GM23338 (cell line): ENCODE measurements around the gene NUP54. TPM values are rescaled to one million over a fixed set of nuclear protein-coding genes. Genes with fewer than 3 reads are reported as not detected.

Source experiments
- ATAC-seq: fragments of 200-7000 bp; cut with Tn5 transposase; 3 replicates; pipeline ENCODE4 v1.9.1; 2020
- DNase-seq: peaks from one replicate; pipeline ENCODE4 v3.0.0-alpha.2; 2015; ENCODE audit warnings: low spot score
- H2AFZ ChIP-seq: fragments of 200-600 bp; sonication (generic); 2 replicates; pipeline ENCODE4 v1.8.0; 2016; ENCODE audit warnings: antibody characterized with exemption, mild to moderate bottlenecking, moderate library complexity
- H3F3A ChIP-seq: fragments of 200-600 bp; sonication (generic); replicated peaks from 2 replicates; pipeline ENCODE4 v1.8.0; 2017; ENCODE audit warnings: antibody characterized with exemption, mixed run types, low read depth
- H3K27ac ChIP-seq: fragments of 200-600 bp; sonication (generic); 2 replicates; pipeline ENCODE4 v1.6.1; 2016; ENCODE audit warnings: low read depth
- H3K27me3 ChIP-seq: fragments of 200-600 bp; sonication (generic); 2 replicates; pipeline ENCODE4 v1.8.0; 2016; ENCODE audit warnings: mild to moderate bottlenecking, mixed run types, moderate library complexity; ENCODE audit not compliant: insufficient read depth
- H3K36me3 ChIP-seq: fragments of 200-600 bp; sonication (generic); 2 replicates; pipeline ENCODE4 v1.8.0; 2016; ENCODE audit warnings: mild to moderate bottlenecking; ENCODE audit not compliant: insufficient read depth
- H3K4me1 ChIP-seq: fragments of 200-600 bp; sonication (generic); 2 replicates; pipeline ENCODE4 v1.8.0; 2016; ENCODE audit warnings: mild to moderate bottlenecking, moderate library complexity; ENCODE audit not compliant: insufficient read depth
- H3K4me2 ChIP-seq: fragments of 200-600 bp; sonication (generic); 2 replicates; pipeline ENCODE4 v1.7.1; 2017; ENCODE audit warnings: mixed run types
- H3K4me3 ChIP-seq: fragments of 200-600 bp; sonication (generic); 2 replicates; pipeline ENCODE4 v1.6.1; 2016; ENCODE audit warnings: mixed run types
- H3K79me2 ChIP-seq: fragments of 200-600 bp; sonication (generic); replicated peaks from 2 replicates; pipeline ENCODE4 v1.8.0; 2017; ENCODE audit warnings: mild to moderate bottlenecking; ENCODE audit not compliant: insufficient read depth
- H3K9me2 ChIP-seq: fragments of 200-600 bp; sonication (generic); 2 replicates; pipeline ENCODE4 v1.8.0; 2017; ENCODE audit not compliant: insufficient read depth
- H4K20me1 ChIP-seq: fragments of 200-600 bp; sonication (generic); replicated peaks from 2 replicates; pipeline ENCODE4 v1.8.0; 2017; ENCODE audit warnings: mild to moderate bottlenecking; ENCODE audit not compliant: insufficient read depth
- H3K27ac Mint-ChIP-seq: 2 replicates; pipeline ENCODE4 v1.8.0; 2020; ENCODE audit warnings: inconsistent platforms, mild to moderate bottlenecking, moderate library complexity, mixed read lengths
- H3K27me3 Mint-ChIP-seq: 3 replicates; pipeline ENCODE4 v1.8.0; 2022; ENCODE audit warnings: low read depth, mild to moderate bottlenecking, moderate library complexity, mixed read lengths, inconsistent platforms; ENCODE audit not compliant: insufficient read depth, poor library complexity
- H3K36me3 Mint-ChIP-seq: 3 replicates; pipeline ENCODE4 v1.8.0; 2021; ENCODE audit warnings: low read depth, mild to moderate bottlenecking, inconsistent platforms, moderate library complexity, mixed read lengths
- H3K4me1 Mint-ChIP-seq: 3 replicates; pipeline ENCODE4 v1.8.0; 2020; ENCODE audit warnings: mild to moderate bottlenecking, inconsistent platforms, mixed read lengths
- H3K4me3 Mint-ChIP-seq: 3 replicates; pipeline ENCODE4 v1.8.0; 2021; ENCODE audit warnings: moderate library complexity, mild to moderate bottlenecking, inconsistent platforms, mixed read lengths
- H3K9me3 Mint-ChIP-seq: 3 replicates; pipeline ENCODE4 v1.8.0; 2020; ENCODE audit warnings: moderate library complexity, mild to moderate bottlenecking, inconsistent platforms, mixed read lengths
- CREB1 ChIP-seq: fragments of 250-450 bp; sonication (Bioruptor Pico); IDR thresholded peaks from 2 replicates; pipeline ENCODE4 v1.5.0; 2020; ENCODE audit warnings: low read depth, mild to moderate bottlenecking, moderate library complexity
- ETS1 ChIP-seq: IDR thresholded peaks from 2 replicates; pipeline ENCODE4 v1.6.1; 2016; ENCODE audit warnings: antibody characterized with exemption
- EZH2 ChIP-seq: fragments of 200-600 bp; sonication (generic); IDR thresholded peaks from one replicate; pipeline ENCODE4 v1.8.0; 2017; ENCODE audit warnings: antibody characterized with exemption, mild to moderate bottlenecking, low read depth; ENCODE audit not compliant: unreplicated experiment
- EZH2phosphoT487 ChIP-seq: fragments of 200-600 bp; sonication (generic); IDR thresholded peaks from one replicate; pipeline ENCODE4 v1.8.1; 2018; ENCODE audit warnings: antibody characterized with exemption; ENCODE audit not compliant: unreplicated experiment
- POLR2AphosphoS5 ChIP-seq: IDR thresholded peaks from 2 replicates; pipeline ENCODE4 v1.6.1; 2016; ENCODE audit warnings: antibody characterized with exemption, low read depth
- STAT1 ChIP-seq: IDR thresholded peaks from one replicate; pipeline ENCODE4 v1.6.1; 2016; ENCODE audit warnings: antibody characterized with exemption; ENCODE audit not compliant: unreplicated experiment
- ZNF114 ChIP-seq: fragments of 250-450 bp; sonication (Bioruptor Pico); IDR thresholded peaks from 2 replicates; pipeline ENCODE4 v1.5.0; 2020; ENCODE audit warnings: mild to moderate bottlenecking, moderate library complexity
- ZNF331 ChIP-seq: fragments of 250-450 bp; sonication (Bioruptor Pico); IDR thresholded peaks from 2 replicates; pipeline ENCODE4 v1.5.0; 2020; ENCODE audit warnings: low read depth, mild to moderate bottlenecking, moderate library complexity
- polyA plus RNA-seq: library from polyadenylated mRNA; unstranded; fragments of >200 nt; fragmentation: Nextera tagmentation; extraction: Ambion mirVana; gene quantifications from 2 replicates; pipeline ENCODE4 v1.2.1, GENCODE V29; 2016
- total RNA-seq: library from RNA; depleted of rRNA; stranded (reverse); fragments of >200 nt; shearing (Covaris generic); gene quantifications from 2 replicates; pipeline ENCODE4 v1.2.3, GENCODE V29; 2014
- TF ChIP-seq, protein P1 (sequence below): IDR thresholded peaks from one replicate; pipeline ENCODE4 v1.6.1; 2018; ENCODE audit warnings: antibody characterized with exemption; ENCODE audit not compliant: unreplicated experiment
- TF ChIP-seq, protein P2 (sequence below): fragments of 250-450 bp; sonication (Bioruptor Pico); IDR thresholded peaks from 2 replicates; pipeline ENCODE4 v1.5.0; 2020; ENCODE audit warnings: mild to moderate bottlenecking, moderate library complexity

The NUP54 gene
- total and polyA plus RNA-seq, 2 experiments from 2014 or later: 97.8 to 118 TPM

DNA sequence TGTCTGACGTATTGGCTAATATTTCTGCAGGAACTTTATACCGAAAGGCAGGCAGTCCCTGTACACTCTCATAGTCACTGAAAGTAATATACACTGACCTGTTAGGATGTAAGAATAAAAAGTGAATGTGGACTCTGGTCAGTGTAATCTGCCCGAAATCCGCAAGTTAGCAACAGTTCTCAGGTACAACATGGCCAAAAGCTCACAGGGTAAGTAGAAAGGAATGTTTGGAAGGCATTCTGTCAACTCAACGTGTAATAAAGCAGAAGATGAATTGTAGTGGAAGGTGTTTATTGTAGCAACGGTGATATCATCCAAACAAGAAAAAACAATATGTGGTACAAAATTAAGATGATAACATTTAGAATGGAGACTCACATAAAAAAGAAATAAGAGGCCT lies 26.0 kb upstream of the NUP54 start:
- Mint-ChIP-seq H3K36me3 (peaks cover 8% of the 10 kb centered on the region; the same call in 2 of the 3 replicates), H3K27me3 (no peaks in the 10 kb centered on the region), H3K9me3 (no peaks in the 10 kb centered on the region), H3K4me1 (no peaks in the 10 kb centered on the region), H3K27ac (no peak overlapping the region), H3K4me3 (no peak overlapping the region)
- Histone ChIP-seq H3F3A (0 out of 2 replicates have a peak, but pooled peaks cover 2% of the 10 kb centered on the region), H3K36me3 (no peaks in the 10 kb centered on the region), H3K9me2 (no peaks in the 10 kb centered on the region), H4K20me1 (no peaks in the 10 kb centered on the region; the same call in 1 of the 2 replicates), H3K27me3 (no peaks in the 10 kb centered on the region), H3K4me3 (no peak overlapping the region), H3K27ac (no peak overlapping the region), H3K4me1 (no peaks in the 10 kb centered on the region), H2AFZ (no peak overlapping the region), H3K4me2 (no peak overlapping the region), H3K79me2 (no peaks in the 10 kb centered on the region)
- TF ChIP-seq POLR2AphosphoS5 (no peak), ZNF114 (CRISPR knock-in tag) (no peak), ZNF331 (CRISPR knock-in tag) (no peak), ETS1 (no peak), CREB1 (CRISPR knock-in tag) (no peak), EZH2phosphoT487 (no peak), STAT1 (no peak), EZH2 (no peak)
- TF ChIP-seq, protein P1, sequence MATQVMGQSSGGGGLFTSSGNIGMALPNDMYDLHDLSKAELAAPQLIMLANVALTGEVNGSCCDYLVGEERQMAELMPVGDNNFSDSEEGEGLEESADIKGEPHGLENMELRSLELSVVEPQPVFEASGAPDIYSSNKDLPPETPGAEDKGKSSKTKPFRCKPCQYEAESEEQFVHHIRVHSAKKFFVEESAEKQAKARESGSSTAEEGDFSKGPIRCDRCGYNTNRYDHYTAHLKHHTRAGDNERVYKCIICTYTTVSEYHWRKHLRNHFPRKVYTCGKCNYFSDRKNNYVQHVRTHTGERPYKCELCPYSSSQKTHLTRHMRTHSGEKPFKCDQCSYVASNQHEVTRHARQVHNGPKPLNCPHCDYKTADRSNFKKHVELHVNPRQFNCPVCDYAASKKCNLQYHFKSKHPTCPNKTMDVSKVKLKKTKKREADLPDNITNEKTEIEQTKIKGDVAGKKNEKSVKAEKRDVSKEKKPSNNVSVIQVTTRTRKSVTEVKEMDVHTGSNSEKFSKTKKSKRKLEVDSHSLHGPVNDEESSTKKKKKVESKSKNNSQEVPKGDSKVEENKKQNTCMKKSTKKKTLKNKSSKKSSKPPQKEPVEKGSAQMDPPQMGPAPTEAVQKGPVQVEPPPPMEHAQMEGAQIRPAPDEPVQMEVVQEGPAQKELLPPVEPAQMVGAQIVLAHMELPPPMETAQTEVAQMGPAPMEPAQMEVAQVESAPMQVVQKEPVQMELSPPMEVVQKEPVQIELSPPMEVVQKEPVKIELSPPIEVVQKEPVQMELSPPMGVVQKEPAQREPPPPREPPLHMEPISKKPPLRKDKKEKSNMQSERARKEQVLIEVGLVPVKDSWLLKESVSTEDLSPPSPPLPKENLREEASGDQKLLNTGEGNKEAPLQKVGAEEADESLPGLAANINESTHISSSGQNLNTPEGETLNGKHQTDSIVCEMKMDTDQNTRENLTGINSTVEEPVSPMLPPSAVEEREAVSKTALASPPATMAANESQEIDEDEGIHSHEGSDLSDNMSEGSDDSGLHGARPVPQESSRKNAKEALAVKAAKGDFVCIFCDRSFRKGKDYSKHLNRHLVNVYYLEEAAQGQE: no peak
- TF ChIP-seq, protein P2, sequence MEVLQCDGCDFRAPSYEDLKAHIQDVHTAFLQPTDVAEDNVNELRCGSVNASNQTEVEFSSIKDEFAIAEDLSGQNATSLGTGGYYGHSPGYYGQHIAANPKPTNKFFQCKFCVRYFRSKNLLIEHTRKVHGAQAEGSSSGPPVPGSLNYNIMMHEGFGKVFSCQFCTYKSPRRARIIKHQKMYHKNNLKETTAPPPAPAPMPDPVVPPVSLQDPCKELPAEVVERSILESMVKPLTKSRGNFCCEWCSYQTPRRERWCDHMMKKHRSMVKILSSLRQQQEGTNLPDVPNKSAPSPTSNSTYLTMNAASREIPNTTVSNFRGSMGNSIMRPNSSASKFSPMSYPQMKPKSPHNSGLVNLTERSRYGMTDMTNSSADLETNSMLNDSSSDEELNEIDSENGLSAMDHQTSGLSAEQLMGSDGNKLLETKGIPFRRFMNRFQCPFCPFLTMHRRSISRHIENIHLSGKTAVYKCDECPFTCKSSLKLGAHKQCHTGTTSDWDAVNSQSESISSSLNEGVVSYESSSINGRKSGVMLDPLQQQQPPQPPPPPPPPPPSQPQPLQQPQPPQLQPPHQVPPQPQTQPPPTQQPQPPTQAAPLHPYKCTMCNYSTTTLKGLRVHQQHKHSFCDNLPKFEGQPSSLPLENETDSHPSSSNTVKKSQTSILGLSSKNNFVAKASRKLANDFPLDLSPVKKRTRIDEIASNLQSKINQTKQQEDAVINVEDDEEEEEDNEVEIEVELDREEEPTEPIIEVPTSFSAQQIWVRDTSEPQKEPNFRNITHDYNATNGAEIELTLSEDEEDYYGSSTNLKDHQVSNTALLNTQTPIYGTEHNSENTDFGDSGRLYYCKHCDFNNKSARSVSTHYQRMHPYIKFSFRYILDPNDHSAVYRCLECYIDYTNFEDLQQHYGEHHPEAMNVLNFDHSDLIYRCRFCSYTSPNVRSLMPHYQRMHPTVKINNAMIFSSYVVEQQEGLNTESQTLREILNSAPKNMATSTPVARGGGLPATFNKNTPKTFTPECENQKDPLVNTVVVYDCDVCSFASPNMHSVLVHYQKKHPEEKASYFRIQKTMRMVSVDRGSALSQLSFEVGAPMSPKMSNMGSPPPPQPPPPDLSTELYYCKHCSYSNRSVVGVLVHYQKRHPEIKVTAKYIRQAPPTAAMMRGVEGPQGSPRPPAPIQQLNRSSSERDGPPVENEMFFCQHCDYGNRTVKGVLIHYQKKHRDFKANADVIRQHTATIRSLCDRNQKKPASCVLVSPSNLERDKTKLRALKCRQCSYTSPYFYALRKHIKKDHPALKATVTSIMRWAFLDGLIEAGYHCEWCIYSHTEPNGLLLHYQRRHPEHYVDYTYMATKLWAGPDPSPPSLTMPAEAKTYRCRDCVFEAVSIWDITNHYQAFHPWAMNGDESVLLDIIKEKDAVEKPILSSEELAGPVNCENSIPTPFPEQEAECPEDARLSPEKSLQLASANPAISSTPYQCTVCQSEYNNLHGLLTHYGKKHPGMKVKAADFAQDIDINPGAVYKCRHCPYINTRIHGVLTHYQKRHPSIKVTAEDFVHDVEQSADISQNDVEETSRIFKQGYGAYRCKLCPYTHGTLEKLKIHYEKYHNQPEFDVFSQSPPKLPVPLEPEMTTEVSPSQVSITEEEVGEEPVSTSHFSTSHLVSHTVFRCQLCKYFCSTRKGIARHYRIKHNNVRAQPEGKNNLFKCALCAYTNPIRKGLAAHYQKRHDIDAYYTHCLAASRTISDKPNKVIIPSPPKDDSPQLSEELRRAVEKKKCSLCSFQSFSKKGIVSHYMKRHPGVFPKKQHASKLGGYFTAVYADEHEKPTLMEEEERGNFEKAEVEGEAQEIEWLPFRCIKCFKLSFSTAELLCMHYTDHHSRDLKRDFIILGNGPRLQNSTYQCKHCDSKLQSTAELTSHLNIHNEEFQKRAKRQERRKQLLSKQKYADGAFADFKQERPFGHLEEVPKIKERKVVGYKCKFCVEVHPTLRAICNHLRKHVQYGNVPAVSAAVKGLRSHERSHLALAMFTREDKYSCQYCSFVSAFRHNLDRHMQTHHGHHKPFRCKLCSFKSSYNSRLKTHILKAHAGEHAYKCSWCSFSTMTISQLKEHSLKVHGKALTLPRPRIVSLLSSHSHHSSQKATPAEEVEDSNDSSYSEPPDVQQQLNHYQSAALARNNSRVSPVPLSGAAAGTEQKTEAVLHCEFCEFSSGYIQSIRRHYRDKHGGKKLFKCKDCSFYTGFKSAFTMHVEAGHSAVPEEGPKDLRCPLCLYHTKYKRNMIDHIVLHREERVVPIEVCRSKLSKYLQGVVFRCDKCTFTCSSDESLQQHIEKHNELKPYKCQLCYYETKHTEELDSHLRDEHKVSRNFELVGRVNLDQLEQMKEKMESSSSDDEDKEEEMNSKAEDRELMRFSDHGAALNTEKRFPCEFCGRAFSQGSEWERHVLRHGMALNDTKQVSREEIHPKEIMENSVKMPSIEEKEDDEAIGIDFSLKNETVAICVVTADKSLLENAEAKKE: no peak
- DNase-seq: no peak
- ATAC-seq: no peak
